Uterus (tissue), 4 donors: ENCODE data around the gene CCL22. TPM values are rescaled to one million over a fixed set of nuclear protein-coding genes. Genes with fewer than 3 reads are reported as not detected.
"Not testable (repeated sequence)": the region's sequence is repeated elsewhere in the genome, so short reads cannot be mapped to it uniquely, and the experiment has no call there.

Experiments used
- DNase-seq, 2 donors: peaks; one replicate each; pipeline ENCODE4 v3.0.0-alpha.2; 2019 to 2020
- H3K27ac ChIP-seq, 2 donors: fragments of 200-600 bp; sonication (generic); 1 replicate in 1 of 2; 2 replicates in 1 of 2; pipeline ENCODE4 v1.5.1; 2016 to 2018
- H3K27me3 ChIP-seq, 2 donors: fragments of 200-600 bp; sonication (generic); one replicate each; pipeline ENCODE4 v1.5.1; 2018 to 2019; ENCODE audit warnings: control low read depth in 1 of 2
- H3K36me3 ChIP-seq, 2 donors: fragments of 200-600 bp; sonication (generic); one replicate each; pipeline ENCODE4 v1.5.1; 2019; ENCODE audit warnings: control low read depth in 1 of 2
- H3K4me1 ChIP-seq, 2 donors: fragments of 200-600 bp; sonication (generic); one replicate each; pipeline ENCODE4 v1.5.1; 2018 to 2019; ENCODE audit warnings: control low read depth in 1 of 2
- H3K4me3 ChIP-seq, 2 donors: fragments of 200-600 bp; sonication (generic); 1 replicate in 1 of 2; 2 replicates in 1 of 2; pipeline ENCODE4 v1.5.1; 2018 to 2019; ENCODE audit warnings: mild to moderate bottlenecking in 1 of 2
- H3K9me3 ChIP-seq, 2 donors: fragments of 200-600 bp; sonication (generic); one replicate each; pipeline ENCODE4 v1.5.1; 2019; ENCODE audit warnings: control low read depth in 1 of 2
- CTCF ChIP-seq, 4 experiments: fragments of 200-600 bp in 2 of 4; fragments of 450-650 bp in 2 of 4; sonication (generic) in 2 of 4; IDR thresholded peaks; one replicate each; pipeline ENCODE4 v1.5.1; 2016 to 2019; ENCODE audit warnings: antibody characterized with exemption in 4 of 4, mild to moderate bottlenecking in 2 of 4, moderate library complexity in 1 of 4
- POLR2A ChIP-seq, 2 donors: fragments of 450-650 bp; IDR thresholded peaks; one replicate each; pipeline ENCODE4 v1.6.1; 2016; ENCODE audit warnings: antibody characterized with exemption in 2 of 2, mild to moderate bottlenecking in 1 of 2, moderate library complexity in 1 of 2
- intact Hi-C: fragments of 100-400 bp; cut with DNase I; formaldehyde crosslinking; loops from one replicate; pipeline ENCODE4 v1.15.1; 2023; ENCODE audit warnings: low total_unique reads
- total RNA-seq, 4 donors: library from RNA; depleted of rRNA in 3 of 4; stranded (reverse); fragments of >200 nt in 3 of 4; gene quantifications; one replicate each; pipeline versions ENCODE4 v1.1.0 to v1.2.4, GENCODE V29; 2014 to 2023
- donor health status: DM: yes; HTN: yes; CAD: no.

CCL22 gene
- total RNA-seq, 4 donors from 2014 or later: not detected

GRCh38 chr16:57372372-57373116 lies 14.0 kb downstream of the CCL22 start, which contains the start of gene CX3CL1:
Gene CX3CL1 (plus strand): TSS chr16:57372490. CDS start chr16:57372569, 79 bp downstream.
- H3K36me3 ChIP-seq: no peaks in the 10 kb centered on the region
- peak; percentile 68 to 69 for DNase-seq
- no peaks in the 10 kb centered on the region for H3K27me3 ChIP-seq
- H3K27ac ChIP-seq: peak within 1 kb of the TSS; percentile 71 to 81
- intact Hi-C loops: no loop called here
- H3K4me3 ChIP-seq: peak within 1 kb of the TSS; percentile 37 to 38
- peaks cover 0 to 9% of the 10 kb centered on the region in 2 donors for H3K4me1 ChIP-seq
- TF ChIP-seq CTCF (IDR thresholded peaks at IDR 0.05): peak in 1 of 4 experiments; percentile 3
- peak; percentile 71 to 89 for TF ChIP-seq POLR2A (IDR thresholded peaks at IDR 0.05)
- H3K9me3 ChIP-seq: no peaks in the 10 kb centered on the region

GRCh38 chr16:57373117-57373947 lies 14.7 kb downstream of the CCL22 start:
- DNase-seq: no peak
- H3K9me3 ChIP-seq: no peaks in the 10 kb centered on the region
- TF ChIP-seq POLR2A (IDR thresholded peaks at IDR 0.05): no peak
- no peak for TF ChIP-seq CTCF (IDR thresholded peaks at IDR 0.05)
- peak overlapping the region; percentile 37 to 38 for H3K4me3 ChIP-seq
- H3K27me3 ChIP-seq: no peaks in the 10 kb centered on the region
- intact Hi-C loops: no loop called here
- peak overlapping the region; percentile 71 to 81 for H3K27ac ChIP-seq
- H3K4me1 ChIP-seq: peaks cover 0 to 9% of the 10 kb centered on the region in 2 donors
- H3K36me3 ChIP-seq: no peaks in the 10 kb centered on the region

GRCh38 chr16:57374067-57374534 lies 15.5 kb downstream of the CCL22 start:
- intact Hi-C loops: no loop called here
- Histone ChIP-seq H3K4me3 (peak overlapping the region; percentile 37 to 38), H3K27me3 (no peaks in the 10 kb centered on the region), H3K4me1 (peaks cover 0 to 9% of the 10 kb centered on the region in 2 donors), H3K36me3 (no peaks in the 10 kb centered on the region), H3K27ac (peak overlapping the region; percentile 71 to 81), H3K9me3 (no peaks in the 10 kb centered on the region)
- peak; percentile 54 to 60 for DNase-seq
- TF ChIP-seq CTCF (IDR thresholded peaks at IDR 0.05) (no peak), POLR2A (IDR thresholded peaks at IDR 0.05) (no peak)

- H3K9me3 ChIP-seq, DNase-seq, H3K27me3 ChIP-seq, intact Hi-C loops, H3K4me3 ChIP-seq, H3K4me1 ChIP-seq, H3K36me3 ChIP-seq: not testable (repeated sequence)
- H3K27ac ChIP-seq: peak overlapping the region in 1 of 2 donors; percentile 71
These were observed 16.4 kb downstream of the CCL22 start for GRCh38 chr16:57374925-57375465.

GRCh38 chr16:57376313-57376818 lies 17.8 kb downstream of the CCL22 start:
- no peak for DNase-seq
- Histone ChIP-seq H3K4me1 (peaks cover 0 to 9% of the 10 kb centered on the region in 2 donors), H3K9me3 (no peaks in the 10 kb centered on the region), H3K4me3 (no peak overlapping the region), H3K27me3 (no peaks in the 10 kb centered on the region), H3K27ac (no peak overlapping the region), H3K36me3 (no peaks in the 10 kb centered on the region)
- no peak for TF ChIP-seq CTCF (IDR thresholded peaks at IDR 0.05)
- no peak for TF ChIP-seq POLR2A (IDR thresholded peaks at IDR 0.05)
- intact Hi-C loops: no loop called here
